ENCODE measurements around the gene APOB.

APOB gene

DNA sequence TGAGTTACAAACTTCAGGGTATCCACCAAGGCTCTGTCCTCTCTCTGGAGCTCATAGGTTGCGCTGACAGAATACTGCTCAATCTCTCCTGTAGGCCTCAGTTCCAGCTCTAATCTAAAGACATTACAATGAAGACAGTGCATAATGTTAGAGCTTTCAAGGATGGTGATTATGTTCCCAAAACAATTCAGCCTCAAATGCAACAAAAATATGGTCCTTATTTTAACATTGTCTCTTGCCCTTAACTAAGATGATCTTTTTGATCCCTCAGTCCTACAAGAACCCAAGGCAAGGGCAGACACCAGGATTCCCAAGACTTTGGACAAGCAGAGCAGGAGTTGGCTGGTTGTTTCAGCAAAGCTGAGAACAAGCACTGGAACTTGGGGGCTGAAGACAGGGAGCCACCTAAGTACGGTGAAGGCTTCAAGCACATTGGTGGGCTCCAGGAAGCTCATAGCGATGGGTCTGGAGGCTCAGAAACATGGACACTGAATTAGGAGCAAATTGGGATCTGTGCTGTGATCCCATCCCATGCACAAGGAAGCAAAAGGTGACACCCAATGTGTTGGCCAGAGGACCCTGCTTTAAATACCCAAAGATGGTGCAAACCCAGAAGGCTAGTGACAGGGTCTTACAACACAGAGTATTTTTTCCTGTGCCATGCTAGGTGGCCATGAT is 24.7 kb downstream of the APOB start:
- no peak for DNase-seq

DNA sequence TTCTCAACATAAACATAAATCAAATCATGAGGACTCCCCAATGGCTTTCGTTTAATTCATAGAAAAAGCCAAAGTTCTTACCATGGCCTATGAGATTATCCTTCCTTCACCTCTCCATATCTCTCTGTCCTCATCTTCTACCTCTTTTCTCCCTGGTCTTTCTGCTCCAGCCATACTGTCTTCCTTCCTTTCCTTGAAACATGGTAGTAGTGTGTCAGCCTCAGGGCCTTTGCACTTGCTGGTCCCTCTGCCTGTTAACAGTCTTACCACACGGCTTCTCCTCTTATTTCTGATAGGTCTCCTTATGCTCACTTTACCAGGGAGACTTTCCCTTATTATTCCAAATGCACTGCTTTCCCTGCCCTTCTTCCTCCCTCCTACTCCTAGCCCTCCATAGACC is 25.6 kb downstream of the APOB start:
- no peak for DNase-seq

DNA sequence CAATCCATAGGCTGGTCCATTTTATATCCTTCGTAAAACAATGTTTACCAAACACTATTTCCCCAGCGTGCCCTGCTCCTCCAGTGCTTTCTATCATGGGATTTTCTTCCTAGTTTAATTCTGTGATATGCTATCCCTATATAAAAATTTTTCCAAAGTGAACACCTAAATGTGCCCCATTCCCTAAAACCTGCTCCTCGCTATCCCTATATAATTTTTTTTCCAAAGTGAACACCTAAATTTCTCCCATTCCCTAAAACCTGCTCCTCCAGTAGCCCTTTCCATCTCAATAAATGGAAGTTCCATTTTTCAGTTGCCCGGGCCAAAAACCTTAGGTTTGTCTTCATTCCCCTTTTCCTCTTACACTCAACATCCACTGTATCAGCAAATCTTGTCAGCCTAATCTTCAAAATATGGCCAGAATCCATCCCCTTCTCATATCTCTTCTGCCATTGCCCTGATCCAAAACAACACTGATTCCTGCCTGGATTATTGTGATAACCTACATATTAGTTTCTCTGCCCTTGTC is 26.1 kb downstream of the APOB start:
- DNase-seq, result no peak

DNA sequence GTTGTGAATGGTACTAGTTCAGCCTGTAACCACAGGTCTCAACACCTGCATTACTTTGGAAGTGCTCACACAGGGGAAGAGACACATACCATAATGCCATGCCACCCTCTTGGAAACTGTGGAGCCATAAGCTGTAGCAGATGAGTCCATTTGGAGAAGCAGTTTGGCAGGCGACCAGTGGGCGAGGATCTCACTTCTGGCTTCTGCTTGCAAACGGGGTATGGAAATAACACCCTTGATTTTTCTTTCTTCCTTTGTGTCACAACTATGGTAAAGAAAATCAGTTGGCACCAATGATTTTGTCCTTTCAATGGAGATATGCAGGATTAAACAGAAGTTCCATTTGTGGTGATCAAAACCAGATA is 28.6 kb downstream of the APOB start:
- no peak for DNase-seq

GRCh38 chr2:21014364-21015280 is 29.3 kb downstream of the APOB start:
- DNase-seq, result no peak

GRCh38 chr2:21013043-21013816 is 30.6 kb downstream of the APOB start:
- DNase-seq, result no peak

GRCh38 chr2:21012557-21012937 is 31.3 kb downstream of the APOB start:
- no peak for DNase-seq

- DNase-seq, result no peak
Observed at GRCh38 chr2:21011876-21012556, 31.9 kb downstream of the APOB start.

- no peak for DNase-seq
Observed at GRCh38 chr2:21011453-21011852, 32.4 kb downstream of the APOB start.

- DNase-seq, result no peak
Observed at GRCh38 chr2:21010813-21011439, 32.9 kb downstream of the APOB start.

- no peak for DNase-seq
Observed at GRCh38 chr2:21009662-21010225, 34.1 kb downstream of the APOB start.

- DNase-seq, result no peak
Observed at GRCh38 chr2:21008790-21009661, 34.8 kb downstream of the APOB start.

DNA sequence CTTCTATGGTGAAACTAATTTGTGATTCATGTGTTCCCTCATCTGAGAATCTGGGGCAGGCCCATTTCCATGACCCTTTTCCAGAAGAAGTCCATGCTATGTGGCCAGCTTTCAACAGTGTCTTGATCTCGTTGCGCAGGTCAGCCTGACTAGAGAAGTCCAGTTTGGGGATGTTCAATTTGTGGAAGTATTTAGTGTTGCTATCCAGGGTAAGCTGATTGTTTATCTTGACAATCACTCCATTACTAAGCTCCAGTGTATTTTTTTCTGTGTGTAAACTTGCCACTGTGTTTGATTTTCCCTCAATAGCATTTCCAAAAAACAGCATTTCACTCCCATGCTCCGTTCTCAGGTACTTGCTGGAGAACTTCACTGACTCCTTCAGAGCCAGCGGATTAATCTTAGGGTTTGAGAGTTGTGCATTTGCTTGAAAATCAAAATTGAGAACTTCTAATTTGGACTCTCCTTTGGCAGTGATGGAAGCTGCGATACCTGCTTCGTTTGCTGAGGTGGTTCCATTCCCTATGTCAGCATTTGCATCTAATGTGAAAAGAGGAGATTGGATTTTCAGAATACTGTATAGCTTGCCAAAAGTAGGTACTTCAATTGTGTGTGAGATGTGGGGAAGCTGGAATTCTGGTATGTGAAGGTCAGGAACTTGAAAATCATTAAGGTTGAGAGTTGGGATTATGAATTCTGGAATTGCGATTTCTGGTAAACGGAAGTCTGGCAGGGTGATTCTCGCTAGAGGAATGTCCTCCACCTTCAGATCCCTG is 35.7 kb downstream of the APOB start:
- no peak for DNase-seq

- DNase-seq, result no peak
Observed at GRCh38 chr2:21007129-21008013, 36.5 kb downstream of the APOB start.

DNA sequence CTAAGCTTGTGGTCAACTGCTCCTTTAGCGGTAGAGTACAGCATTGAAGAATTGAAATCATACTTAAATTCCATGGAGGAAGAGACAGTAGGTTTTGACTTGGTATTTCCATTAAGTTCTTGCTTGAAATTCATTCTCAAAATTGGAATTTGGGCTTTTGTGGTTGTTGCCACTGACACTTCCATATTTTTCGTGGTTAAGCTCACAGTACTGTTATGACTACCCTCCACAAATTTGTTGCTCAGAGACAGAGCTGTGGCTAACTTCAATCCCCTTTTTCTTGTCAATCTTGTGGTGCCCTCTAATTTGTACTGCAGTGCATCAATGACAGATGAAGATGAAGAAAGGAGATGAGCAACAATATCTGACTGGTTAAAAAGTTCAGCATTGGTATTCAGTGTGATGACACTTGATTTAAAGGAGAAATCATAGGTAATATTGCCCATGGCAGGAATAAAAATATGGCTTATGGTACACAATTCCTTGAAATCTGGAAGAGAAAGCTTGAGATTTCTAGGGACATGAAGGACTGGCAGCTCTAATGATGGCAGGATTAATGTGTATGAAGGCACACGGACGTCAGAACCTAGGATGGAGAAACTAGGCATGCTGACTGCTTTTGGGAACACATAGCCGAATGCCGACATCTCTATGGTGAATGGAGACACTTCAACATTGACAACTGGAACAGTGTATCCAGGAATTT is 37.3 kb downstream of the APOB start:
- no peak for DNase-seq

- no peak for DNase-seq
Observed at GRCh38 chr2:21005700-21006422, 38.0 kb downstream of the APOB start.

DNA sequence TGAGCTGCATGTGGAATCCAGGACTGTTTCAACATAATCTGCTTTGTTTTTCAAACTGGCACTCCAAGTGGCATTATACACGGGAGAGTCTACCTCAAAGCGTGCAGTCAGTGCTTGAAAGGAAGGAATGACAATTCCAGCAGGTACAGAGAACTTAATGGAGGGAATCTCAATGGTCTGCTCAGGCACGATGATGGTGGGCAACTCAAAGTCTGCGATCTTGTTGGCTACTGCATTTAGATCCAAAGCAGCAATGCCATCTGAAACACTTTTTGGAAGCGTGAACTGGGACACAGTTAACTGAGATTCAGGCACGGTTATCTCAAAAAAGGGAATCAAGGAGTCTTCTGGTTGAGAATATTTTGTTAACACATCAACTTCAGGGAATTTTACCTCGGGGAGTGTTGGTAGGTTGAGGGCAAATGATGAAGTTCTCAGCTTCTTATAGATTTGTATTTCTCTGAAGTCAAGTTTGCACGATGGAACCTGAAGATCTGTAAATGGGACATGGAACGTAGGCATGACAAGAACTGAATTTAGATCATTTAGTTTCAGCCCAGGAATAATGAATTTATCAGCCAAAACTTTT is 38.7 kb downstream of the APOB start:
- no peak for DNase-seq

All from NCI-H187 (cell line).